ENCODE measurements around the gene RIPOR2. TPM values are rescaled to one million over a fixed set of nuclear protein-coding genes. Genes with fewer than 3 reads are reported as not detected.

Gene RIPOR2
- total and polyA plus RNA-seq, 7 donors = 1.6 to 29.7 (median 6.1) TPM

DNA sequence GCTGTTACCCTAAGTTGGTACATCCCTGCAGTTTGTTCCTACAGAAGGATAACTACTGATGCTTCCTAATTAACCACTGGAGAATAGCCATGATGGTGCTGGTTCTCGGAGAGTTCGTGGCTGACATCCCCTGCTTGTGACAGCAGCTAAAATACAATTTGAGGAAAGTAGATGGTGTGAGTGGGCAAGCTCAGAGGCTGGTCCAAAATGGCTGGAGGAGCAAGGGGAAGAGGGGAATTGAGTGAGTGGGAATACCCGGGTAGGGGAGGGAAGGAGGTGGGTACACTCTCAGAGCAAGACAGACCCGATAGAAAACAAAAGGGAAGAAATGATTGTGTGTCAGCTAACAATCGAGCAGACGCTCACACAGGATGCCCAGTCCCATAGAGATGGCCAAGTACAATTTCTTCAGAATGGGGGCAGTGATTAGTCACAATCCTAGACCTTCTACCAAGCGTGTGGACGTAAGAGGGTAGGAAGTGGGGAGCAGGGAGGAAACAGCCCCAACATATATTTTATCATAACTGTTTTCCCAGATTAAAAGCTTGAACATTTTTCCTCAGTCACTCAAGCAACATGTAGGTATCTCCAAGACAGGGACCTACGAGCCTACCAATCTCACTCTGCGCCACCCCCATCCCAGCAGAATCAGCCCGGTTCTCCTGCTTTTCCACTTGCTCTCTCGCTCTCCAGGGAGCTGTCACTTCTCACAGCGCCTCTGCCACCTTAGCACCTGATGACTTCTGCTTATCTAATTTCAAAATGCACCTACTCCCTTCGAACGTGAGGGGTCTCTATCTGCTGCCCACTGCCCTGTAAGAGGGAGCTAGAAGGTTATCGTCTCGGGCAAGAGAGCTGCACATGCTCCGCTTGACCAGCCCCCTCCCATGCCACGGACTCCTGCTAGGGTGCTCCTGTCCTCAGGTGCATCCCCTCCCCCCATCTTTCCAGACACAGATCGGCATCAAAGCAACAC is 26.2 kb downstream of the RIPOR2 start:
- DNase-seq = no peak
- Histone ChIP-seq H3K4me1 (peaks cover 0 to 44% (median 23%) of the 10 kb centered on the region in 4 donors), H3K4me3 (peak overlapping the region; percentile 41 to 73 (median 56)), H3K36me3 (no peaks in the 10 kb centered on the region), H3K9me3 (no peaks in the 10 kb centered on the region), H3K27ac (peak overlapping the region; percentile 59 to 76 (median 67)), H3K27me3 (no peaks in the 10 kb centered on the region)
- TF ChIP-seq, protein P1, sequence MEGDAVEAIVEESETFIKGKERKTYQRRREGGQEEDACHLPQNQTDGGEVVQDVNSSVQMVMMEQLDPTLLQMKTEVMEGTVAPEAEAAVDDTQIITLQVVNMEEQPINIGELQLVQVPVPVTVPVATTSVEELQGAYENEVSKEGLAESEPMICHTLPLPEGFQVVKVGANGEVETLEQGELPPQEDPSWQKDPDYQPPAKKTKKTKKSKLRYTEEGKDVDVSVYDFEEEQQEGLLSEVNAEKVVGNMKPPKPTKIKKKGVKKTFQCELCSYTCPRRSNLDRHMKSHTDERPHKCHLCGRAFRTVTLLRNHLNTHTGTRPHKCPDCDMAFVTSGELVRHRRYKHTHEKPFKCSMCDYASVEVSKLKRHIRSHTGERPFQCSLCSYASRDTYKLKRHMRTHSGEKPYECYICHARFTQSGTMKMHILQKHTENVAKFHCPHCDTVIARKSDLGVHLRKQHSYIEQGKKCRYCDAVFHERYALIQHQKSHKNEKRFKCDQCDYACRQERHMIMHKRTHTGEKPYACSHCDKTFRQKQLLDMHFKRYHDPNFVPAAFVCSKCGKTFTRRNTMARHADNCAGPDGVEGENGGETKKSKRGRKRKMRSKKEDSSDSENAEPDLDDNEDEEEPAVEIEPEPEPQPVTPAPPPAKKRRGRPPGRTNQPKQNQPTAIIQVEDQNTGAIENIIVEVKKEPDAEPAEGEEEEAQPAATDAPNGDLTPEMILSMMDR (IDR thresholded peaks at IDR 0.05) = no peak
- TF ChIP-seq POLR2A (IDR thresholded peaks at IDR 0.05) = no peak
- TF ChIP-seq EP300 (IDR thresholded peaks at IDR 0.05) = no peak
- TF ChIP-seq POLR2AphosphoS5 (IDR thresholded peaks at IDR 0.05) = no peak
- intact Hi-C loops (cut with DNase I) = no loop called here
- WGBS, 2 donors = 53 to 68% methylated on average over 20 of the region's 20 CpGs

DNA sequence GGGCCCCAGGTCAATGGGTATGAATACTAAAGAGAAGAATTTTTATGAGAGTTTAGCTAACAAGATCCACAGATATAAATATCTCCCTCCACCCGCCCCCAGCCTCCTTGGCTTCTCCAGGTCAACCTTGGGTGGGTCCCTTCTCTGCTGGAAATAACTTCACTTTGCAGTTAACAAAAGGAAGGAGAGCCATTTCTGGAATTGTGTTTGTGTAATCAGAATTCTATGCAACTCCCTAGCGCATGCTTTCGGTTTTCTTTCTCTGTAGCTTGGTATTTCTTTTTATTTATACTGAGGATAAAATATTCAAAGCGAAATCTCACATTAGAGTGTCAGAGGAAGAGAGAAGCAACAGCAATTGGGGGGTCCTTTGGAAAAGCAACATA is 27.1 kb downstream of the RIPOR2 start:
- H3K4me1 ChIP-seq = peaks cover 0 to 44% (median 23%) of the 10 kb centered on the region in 4 donors

DNA sequence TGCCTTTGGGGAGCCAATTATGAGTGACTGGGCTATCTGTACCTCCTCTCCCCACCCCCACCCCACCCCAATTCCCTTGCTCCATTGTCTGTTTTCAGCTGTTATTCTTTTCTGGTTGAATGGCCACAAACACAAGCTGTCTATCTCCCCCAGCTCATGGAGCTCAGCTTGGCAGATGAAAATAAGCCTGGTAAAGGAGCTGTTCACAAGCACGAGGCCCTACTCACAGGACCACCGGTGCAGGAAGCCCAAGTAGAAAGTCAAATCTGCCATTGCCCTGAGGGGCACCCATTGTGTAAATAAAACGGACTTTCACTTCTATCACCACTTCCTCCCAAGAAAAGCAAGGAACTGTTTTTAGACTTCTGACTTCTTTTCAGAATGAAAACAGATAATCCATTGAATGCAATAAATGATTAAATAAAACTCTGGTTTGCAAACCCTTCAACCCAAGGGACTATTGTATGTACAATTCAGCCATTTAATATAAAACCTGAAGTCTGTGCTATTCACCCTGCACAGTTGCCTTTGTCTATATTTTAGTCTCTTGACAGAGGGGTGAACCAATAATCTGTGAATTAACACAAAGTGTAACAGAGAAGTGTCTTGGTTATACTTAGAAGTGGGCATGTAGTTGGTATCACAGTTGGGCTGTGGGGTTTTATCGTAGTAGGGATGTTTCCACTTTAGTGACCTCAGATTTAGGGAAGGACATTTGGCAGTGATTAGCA is 27.7 kb downstream of the RIPOR2 start:
- Histone ChIP-seq H3K4me1 (peaks cover 0 to 44% (median 23%) of the 10 kb centered on the region in 4 donors), H3K4me3 (no peak overlapping the region), H3K27ac (peak overlapping the region in 3 of 4 donors; percentile 62 to 76 (median 72)), H3K27me3 (no peaks in the 10 kb centered on the region), H3K9me3 (no peaks in the 10 kb centered on the region), H3K36me3 (no peaks in the 10 kb centered on the region)
- DNase-seq = no peak
- intact Hi-C loops (cut with DNase I) = no loop called here
- TF ChIP-seq POLR2A (IDR thresholded peaks at IDR 0.05) (no peak), EP300 (IDR thresholded peaks at IDR 0.05) (no peak), POLR2AphosphoS5 (IDR thresholded peaks at IDR 0.05) (no peak)
- TF ChIP-seq, protein P1 (IDR thresholded peaks at IDR 0.05) = no peak
- 32 to 64% methylated on average over 4 of the region's 4 CpGs for WGBS, 2 donors

More for the DNA sequence above, 27.1 kb downstream of the RIPOR2 start:
- peak overlapping the region; percentile 59 to 76 (median 67) for H3K27ac ChIP-seq
- intact Hi-C loops (cut with DNase I) = no loop called here
- TF ChIP-seq POLR2A (IDR thresholded peaks at IDR 0.05) = no peak
- H3K4me3 ChIP-seq = peak overlapping the region in 2 of 4 donors; percentile 58 to 73
- no peaks in the 10 kb centered on the region for H3K27me3 ChIP-seq
- no peaks in the 10 kb centered on the region for H3K36me3 ChIP-seq
- H3K9me3 ChIP-seq = no peaks in the 10 kb centered on the region
- no peak for DNase-seq
- 51 to 71% methylated on average over 4 of the region's 4 CpGs for WGBS, 2 donors

DNA sequence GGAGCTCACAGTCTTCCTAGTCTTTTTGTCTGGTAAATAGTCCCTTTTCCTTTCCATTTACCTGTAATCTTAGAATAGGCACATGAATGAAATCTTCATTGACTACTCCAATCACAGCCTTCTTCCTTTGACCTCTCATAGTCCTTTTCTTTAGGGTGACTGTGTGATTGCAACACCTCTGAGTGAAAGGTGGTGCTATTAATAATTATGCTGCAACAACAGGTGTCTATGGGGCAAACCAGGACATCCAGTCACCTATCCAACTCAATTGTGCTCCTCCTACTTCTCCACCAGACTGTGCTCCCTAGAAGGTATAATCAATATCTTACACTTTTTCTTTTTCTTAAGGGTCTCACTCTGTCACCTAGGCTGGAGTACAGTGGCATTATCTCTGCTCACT is 29.4 kb downstream of the RIPOR2 start:
- H3K4me1 ChIP-seq = peaks cover 0 to 34% (median 14%) of the 10 kb centered on the region in 4 donors
- intact Hi-C loops (cut with DNase I) = no loop called here
- H3K27ac ChIP-seq = peak overlapping the region in 1 of 4 donors; percentile 4
- no peak for DNase-seq
- no peak overlapping the region for H3K4me3 ChIP-seq
- no peaks in the 10 kb centered on the region for H3K36me3 ChIP-seq
- no peak for TF ChIP-seq POLR2AphosphoS5 (IDR thresholded peaks at IDR 0.05)
- no peak for TF ChIP-seq POLR2A (IDR thresholded peaks at IDR 0.05)
- H3K9me3 ChIP-seq = no peaks in the 10 kb centered on the region
- no peaks in the 10 kb centered on the region for H3K27me3 ChIP-seq

DNA sequence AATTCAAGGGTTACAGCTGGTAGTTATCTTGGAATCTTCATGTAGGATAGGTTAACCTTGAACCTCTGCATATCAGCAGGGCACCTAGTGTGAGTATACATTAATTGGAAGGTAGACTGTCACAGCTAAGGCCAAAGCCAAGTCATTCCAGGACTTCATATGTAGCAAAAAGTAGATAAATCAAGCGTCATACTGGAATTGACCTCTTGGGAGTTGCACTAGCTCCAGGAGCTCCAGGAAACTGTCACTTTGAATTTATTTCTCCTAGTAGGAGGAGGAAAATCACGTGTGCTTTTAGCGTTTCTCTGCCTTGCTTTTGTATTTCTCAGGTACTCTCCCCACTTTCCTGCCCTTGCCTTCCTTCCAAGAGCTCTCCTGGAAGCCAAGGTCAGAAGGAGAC is 30.3 kb downstream of the RIPOR2 start:
- H3K9me3 ChIP-seq = no peaks in the 10 kb centered on the region
- DNase-seq = no peak
- intact Hi-C loops (cut with DNase I) = no loop called here
- WGBS, 2 donors = 59 to 78% methylated on average over 3 of the region's 3 CpGs
- peak overlapping the region in 1 of 4 donors; percentile 4 for H3K27ac ChIP-seq
- TF ChIP-seq EP300 (IDR thresholded peaks at IDR 0.05) = no peak
- TF ChIP-seq POLR2AphosphoS5 (IDR thresholded peaks at IDR 0.05) = peak in 1 of 4 donors; percentile 10
- TF ChIP-seq POLR2A (IDR thresholded peaks at IDR 0.05) = no peak
- H3K36me3 ChIP-seq = no peaks in the 10 kb centered on the region
- H3K27me3 ChIP-seq = no peaks in the 10 kb centered on the region
- peaks cover 0 to 28% (median 12%) of the 10 kb centered on the region in 4 donors for H3K4me1 ChIP-seq
- no peak overlapping the region for H3K4me3 ChIP-seq

DNA sequence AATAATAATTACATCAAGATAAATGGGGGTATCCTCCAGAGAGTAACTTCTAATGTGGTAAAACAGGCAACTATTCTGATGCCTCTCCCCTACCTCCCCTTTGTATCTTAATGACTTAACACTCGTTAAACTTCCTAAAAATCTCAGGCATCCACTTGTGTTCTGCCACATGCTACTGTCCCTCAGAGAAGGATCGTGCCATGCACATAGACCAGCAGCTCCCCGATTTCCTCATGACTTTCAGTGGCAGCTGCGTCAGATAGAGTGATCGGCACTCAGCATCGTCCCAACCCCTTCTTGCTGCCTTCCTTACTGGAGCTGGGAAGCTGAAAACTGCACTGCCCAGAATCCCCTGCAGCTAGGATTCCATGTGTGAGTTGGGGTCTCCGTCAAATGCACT is 32.1 kb downstream of the RIPOR2 start:
- no peak overlapping the region for H3K27ac ChIP-seq
- H3K9me3 ChIP-seq = no peaks in the 10 kb centered on the region
- no peaks in the 10 kb centered on the region for H3K36me3 ChIP-seq
- peaks cover 0 to 17% (median 8%) of the 10 kb centered on the region in 4 donors for H3K4me1 ChIP-seq
- WGBS, 2 donors = 94% methylated on average over 7 of the region's 7 CpGs
- H3K4me3 ChIP-seq = no peak overlapping the region
- TF ChIP-seq, protein P1 (IDR thresholded peaks at IDR 0.05) = no peak
- TF ChIP-seq EP300 (IDR thresholded peaks at IDR 0.05) (no peak), POLR2A (IDR thresholded peaks at IDR 0.05) (no peak)
- no peak for DNase-seq
- H3K27me3 ChIP-seq = no peaks in the 10 kb centered on the region
- intact Hi-C loops (cut with DNase I) = no loop called here
